NB4 (cell line): ENCODE measurements around the gene UAP1.
"Not testable (repeated sequence)": the region's sequence is repeated elsewhere in the genome, so short reads cannot be mapped to it uniquely, and the experiment has no call there.

Source experiments
- DNase-seq: peaks from one replicate; pipeline ENCODE4 v3.0.0; 2010; ENCODE audit warnings: low read depth
- H3K4me3 ChIP-seq: one replicate; pipeline ENCODE4 v1.5.1; 2011; ENCODE audit warnings: mild to moderate bottlenecking, low read depth, low read length, moderate library complexity
- MYC ChIP-seq: IDR thresholded peaks from 2 replicates; pipeline ENCODE4 v1.6.1; 2011; ENCODE audit warnings: low read depth, low read length
- POLR2A ChIP-seq: IDR thresholded peaks from 2 replicates; pipeline ENCODE4 v1.6.1; 2011; ENCODE audit warnings: mild to moderate bottlenecking; ENCODE audit not compliant: insufficient read length; ENCODE audit errors: extremely low read depth
- TF ChIP-seq, protein P1 (sequence below): IDR thresholded peaks from 2 replicates; pipeline ENCODE4 v1.6.1; 2011; ENCODE audit warnings: low read depth, low read length
- TF ChIP-seq, protein P2 (sequence below): IDR thresholded peaks from one replicate; pipeline ENCODE4 v1.5.1; 2012; ENCODE audit warnings: low read depth, low read length

UAP1 gene

GRCh38 chr1:162590101-162590500 lies 28.6 kb downstream of the UAP1 start:
- DNase-seq = no peak
- H3K4me3 ChIP-seq = no peak overlapping the region
- TF ChIP-seq, protein P1, sequence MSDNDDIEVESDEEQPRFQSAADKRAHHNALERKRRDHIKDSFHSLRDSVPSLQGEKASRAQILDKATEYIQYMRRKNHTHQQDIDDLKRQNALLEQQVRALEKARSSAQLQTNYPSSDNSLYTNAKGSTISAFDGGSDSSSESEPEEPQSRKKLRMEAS = no peak
- TF ChIP-seq POLR2A (no peak), MYC (no peak)
- TF ChIP-seq, protein P2, sequence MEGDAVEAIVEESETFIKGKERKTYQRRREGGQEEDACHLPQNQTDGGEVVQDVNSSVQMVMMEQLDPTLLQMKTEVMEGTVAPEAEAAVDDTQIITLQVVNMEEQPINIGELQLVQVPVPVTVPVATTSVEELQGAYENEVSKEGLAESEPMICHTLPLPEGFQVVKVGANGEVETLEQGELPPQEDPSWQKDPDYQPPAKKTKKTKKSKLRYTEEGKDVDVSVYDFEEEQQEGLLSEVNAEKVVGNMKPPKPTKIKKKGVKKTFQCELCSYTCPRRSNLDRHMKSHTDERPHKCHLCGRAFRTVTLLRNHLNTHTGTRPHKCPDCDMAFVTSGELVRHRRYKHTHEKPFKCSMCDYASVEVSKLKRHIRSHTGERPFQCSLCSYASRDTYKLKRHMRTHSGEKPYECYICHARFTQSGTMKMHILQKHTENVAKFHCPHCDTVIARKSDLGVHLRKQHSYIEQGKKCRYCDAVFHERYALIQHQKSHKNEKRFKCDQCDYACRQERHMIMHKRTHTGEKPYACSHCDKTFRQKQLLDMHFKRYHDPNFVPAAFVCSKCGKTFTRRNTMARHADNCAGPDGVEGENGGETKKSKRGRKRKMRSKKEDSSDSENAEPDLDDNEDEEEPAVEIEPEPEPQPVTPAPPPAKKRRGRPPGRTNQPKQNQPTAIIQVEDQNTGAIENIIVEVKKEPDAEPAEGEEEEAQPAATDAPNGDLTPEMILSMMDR = no peak

DNA sequence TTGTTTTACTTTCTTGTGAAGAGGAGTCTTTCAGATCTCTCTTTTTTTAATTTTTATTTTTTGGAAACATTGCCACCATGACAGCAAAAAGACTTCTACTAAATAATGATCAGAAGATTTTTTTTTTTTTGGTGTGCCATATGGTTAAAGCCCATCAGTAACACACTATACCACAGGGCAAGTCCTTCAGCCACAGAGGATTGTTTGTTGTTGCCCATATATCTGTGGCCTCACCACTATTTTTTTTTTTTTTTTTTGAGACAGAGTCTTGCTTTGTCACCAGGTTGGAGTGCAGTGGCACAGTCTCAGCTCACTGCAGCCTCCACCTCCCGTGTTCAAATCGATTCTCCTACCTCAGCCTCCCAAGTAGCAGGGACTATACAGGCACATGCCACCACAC lies 29.2 kb downstream of the UAP1 start:
- no peak for TF ChIP-seq POLR2A
- no peak for TF ChIP-seq MYC
- TF ChIP-seq, protein P2 = no peak
- TF ChIP-seq, protein P1 = no peak
- DNase-seq = no peak
- no peak overlapping the region for H3K4me3 ChIP-seq

- no peak overlapping the region for H3K4me3 ChIP-seq
- DNase-seq = no peak
- TF ChIP-seq POLR2A (no peak), MYC (no peak)
- TF ChIP-seq, protein P2 = no peak
- TF ChIP-seq, protein P1 = no peak
Measured at GRCh38 chr1:162596514-162597170, 35.1 kb downstream of the UAP1 start.

- TF ChIP-seq MYC = no peak
- TF ChIP-seq, protein P1 = no peak
- TF ChIP-seq, protein P2 = no peak
- H3K4me3 ChIP-seq = no peak overlapping the region
- no peak for DNase-seq
Measured at GRCh38 chr1:162599451-162599850, 37.9 kb downstream of the UAP1 start.

- not testable (repeated sequence) for DNase-seq, H3K4me3 ChIP-seq
Measured at GRCh38 chr1:162603117-162603516, 41.6 kb downstream of the UAP1 start.

DNA sequence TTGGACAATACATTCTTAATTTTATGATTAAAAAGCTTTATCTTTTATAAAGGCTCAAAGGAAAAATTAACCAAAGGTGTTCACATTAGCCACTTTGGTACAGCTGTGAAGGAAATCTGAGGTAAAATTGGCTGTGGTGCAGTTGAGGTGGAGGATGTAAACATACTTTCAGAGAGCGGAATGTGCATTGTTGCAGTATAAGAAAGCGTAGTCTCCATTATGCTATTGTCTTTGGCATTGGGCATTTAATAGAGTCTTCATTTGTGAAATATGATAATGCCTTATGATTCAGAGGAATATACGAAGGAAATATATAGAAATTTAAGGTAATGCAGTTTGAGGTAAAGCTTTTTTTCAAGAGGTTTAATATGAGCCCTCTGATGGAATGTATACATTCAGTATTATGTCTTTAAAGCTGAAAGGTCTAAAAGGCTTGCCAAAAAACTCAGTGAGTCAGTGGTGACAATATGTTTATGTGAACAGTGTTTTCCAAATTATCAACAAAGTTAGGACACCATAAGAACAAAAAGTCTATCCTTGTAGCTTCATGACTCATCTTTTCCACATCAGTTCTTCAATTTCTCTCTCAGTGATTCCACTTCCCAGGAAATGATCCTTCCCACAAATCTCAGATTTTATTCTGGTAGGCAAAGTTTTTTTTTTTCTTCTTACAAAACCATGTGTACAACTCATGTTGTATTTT lies 43.9 kb downstream of the UAP1 start:
- no peak for DNase-seq
- TF ChIP-seq, protein P2 = no peak
- TF ChIP-seq POLR2A = no peak
- TF ChIP-seq MYC = no peak
- TF ChIP-seq, protein P1 = no peak
- no peak overlapping the region for H3K4me3 ChIP-seq
